SK-N-SH (cell line): ENCODE results near the gene CDKAL1.

Experiments used
- JUND ChIP-seq: IDR thresholded peaks from 2 replicates; pipeline ENCODE4 v1.4.0; 2012
- POLR2AphosphoS5 ChIP-seq: IDR thresholded peaks from 2 replicates; pipeline ENCODE4 v1.6.1; 2012; ENCODE audit warnings: low read depth, low read length
- RFX5 ChIP-seq: IDR thresholded peaks from 2 replicates; pipeline ENCODE4 v1.6.1; 2012; ENCODE audit warnings: mild to moderate bottlenecking, improper control_type of control experiment, low read length
- TF ChIP-seq, protein P1 (sequence below): IDR thresholded peaks from 2 replicates; pipeline ENCODE4 v1.6.1; 2012; ENCODE audit warnings: mild to moderate bottlenecking, low read depth, low read length, moderate library complexity
- TF ChIP-seq, protein P2 (sequence below): fragments of 200-600 bp; sonication (generic); IDR thresholded peaks from 2 replicates; pipeline ENCODE4 v1.6.1; 2017; ENCODE audit warnings: antibody characterized with exemption, mild to moderate bottlenecking, moderate library complexity

DNA sequence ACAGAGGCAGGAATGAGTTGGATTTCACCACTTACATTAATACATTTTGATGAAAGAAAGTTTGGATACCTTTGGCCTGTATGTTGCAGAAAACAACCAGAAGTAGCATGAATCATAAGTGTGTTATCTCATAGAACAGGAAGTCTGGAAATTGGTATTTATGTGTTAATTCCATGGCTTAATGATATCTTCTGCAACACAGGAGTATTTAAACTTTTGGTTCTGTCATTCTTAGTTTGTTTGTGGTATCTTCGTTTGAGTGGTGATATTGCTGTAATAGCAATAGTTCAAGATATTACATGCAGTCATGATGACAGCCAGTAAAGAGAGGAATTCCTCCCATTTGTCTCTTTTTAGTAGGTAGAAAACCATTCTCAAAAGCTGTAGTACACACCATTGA, 177.3 kb downstream of the CDKAL1 start:
- TF ChIP-seq, protein P1, sequence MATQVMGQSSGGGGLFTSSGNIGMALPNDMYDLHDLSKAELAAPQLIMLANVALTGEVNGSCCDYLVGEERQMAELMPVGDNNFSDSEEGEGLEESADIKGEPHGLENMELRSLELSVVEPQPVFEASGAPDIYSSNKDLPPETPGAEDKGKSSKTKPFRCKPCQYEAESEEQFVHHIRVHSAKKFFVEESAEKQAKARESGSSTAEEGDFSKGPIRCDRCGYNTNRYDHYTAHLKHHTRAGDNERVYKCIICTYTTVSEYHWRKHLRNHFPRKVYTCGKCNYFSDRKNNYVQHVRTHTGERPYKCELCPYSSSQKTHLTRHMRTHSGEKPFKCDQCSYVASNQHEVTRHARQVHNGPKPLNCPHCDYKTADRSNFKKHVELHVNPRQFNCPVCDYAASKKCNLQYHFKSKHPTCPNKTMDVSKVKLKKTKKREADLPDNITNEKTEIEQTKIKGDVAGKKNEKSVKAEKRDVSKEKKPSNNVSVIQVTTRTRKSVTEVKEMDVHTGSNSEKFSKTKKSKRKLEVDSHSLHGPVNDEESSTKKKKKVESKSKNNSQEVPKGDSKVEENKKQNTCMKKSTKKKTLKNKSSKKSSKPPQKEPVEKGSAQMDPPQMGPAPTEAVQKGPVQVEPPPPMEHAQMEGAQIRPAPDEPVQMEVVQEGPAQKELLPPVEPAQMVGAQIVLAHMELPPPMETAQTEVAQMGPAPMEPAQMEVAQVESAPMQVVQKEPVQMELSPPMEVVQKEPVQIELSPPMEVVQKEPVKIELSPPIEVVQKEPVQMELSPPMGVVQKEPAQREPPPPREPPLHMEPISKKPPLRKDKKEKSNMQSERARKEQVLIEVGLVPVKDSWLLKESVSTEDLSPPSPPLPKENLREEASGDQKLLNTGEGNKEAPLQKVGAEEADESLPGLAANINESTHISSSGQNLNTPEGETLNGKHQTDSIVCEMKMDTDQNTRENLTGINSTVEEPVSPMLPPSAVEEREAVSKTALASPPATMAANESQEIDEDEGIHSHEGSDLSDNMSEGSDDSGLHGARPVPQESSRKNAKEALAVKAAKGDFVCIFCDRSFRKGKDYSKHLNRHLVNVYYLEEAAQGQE: no peak
- no peak for TF ChIP-seq POLR2AphosphoS5
- TF ChIP-seq, protein P2, sequence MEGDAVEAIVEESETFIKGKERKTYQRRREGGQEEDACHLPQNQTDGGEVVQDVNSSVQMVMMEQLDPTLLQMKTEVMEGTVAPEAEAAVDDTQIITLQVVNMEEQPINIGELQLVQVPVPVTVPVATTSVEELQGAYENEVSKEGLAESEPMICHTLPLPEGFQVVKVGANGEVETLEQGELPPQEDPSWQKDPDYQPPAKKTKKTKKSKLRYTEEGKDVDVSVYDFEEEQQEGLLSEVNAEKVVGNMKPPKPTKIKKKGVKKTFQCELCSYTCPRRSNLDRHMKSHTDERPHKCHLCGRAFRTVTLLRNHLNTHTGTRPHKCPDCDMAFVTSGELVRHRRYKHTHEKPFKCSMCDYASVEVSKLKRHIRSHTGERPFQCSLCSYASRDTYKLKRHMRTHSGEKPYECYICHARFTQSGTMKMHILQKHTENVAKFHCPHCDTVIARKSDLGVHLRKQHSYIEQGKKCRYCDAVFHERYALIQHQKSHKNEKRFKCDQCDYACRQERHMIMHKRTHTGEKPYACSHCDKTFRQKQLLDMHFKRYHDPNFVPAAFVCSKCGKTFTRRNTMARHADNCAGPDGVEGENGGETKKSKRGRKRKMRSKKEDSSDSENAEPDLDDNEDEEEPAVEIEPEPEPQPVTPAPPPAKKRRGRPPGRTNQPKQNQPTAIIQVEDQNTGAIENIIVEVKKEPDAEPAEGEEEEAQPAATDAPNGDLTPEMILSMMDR: no peak
- no peak for TF ChIP-seq JUND
- no peak for TF ChIP-seq RFX5
